ENCODE measurements around the gene INTS11. TPM values are rescaled to one million over a fixed set of nuclear protein-coding genes. Genes with fewer than 3 reads are reported as not detected.

The INTS11 gene
- total and polyA plus RNA-seq, 9 of the 15 experiments (the other 6 are each of a cell fraction or from before 2014, with no cell fraction given) = 3.6 to 183 (median 110) TPM

DNA sequence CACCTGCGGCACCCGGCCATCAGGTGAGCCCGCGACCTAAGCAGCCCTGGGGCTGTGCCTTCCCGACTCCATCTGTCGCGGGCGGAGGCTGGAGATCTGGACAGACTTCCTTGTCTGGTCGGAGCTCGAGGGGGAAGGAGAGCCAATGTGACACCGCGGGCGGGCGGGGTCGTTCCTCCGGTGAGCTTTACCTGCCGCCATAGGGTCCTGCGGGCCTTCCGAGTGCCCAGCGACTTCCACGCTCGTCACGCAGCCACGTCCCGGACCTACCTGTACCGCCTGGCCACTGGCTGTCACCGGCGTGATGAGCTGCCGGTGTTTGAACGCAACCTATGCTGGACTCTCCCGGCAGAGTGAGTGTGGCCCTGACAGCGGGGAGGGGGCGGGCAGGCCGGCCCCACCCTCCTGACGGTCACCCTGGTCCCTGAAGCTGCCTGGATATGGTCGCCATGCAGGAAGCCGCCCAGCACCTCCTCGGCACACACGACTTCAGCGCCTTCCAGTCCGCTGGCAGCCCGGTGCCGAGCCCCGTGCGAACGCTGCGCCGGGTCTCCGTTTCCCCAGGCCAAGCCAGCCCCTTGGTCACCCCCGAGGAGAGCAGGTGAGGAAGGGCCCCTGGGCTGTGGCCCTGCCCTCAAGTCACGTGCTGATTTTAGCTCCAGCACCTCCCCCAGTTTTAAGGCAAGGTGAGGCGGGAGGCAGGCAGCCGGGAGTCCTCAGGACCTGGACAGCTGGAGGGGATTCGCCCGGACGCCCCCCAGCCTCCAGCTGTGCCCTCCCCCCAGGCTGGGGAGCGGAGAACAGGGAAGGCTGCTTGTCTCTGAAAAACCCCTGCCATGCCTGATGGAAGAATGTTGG, 15.0 kb downstream of the INTS11 start (continued):
- TF ChIP-seq MNT (conservative IDR thresholded peaks at IDR 0.05) = peak in 1 of 2 experiments; percentile 57; a peak in 1 of 4 replicates
- TF ChIP-seq SAFB (IDR thresholded peaks at IDR 0.05; ENCODE audit: borderline replicate concordance, low read depth, low read length) = no peak; the same call in 1 of the 2 replicates
- no peak for TF ChIP-seq HMGXB4 (CRISPR knock-in tag; IDR thresholded peaks at IDR 0.05)
- TF ChIP-seq, protein P1, sequence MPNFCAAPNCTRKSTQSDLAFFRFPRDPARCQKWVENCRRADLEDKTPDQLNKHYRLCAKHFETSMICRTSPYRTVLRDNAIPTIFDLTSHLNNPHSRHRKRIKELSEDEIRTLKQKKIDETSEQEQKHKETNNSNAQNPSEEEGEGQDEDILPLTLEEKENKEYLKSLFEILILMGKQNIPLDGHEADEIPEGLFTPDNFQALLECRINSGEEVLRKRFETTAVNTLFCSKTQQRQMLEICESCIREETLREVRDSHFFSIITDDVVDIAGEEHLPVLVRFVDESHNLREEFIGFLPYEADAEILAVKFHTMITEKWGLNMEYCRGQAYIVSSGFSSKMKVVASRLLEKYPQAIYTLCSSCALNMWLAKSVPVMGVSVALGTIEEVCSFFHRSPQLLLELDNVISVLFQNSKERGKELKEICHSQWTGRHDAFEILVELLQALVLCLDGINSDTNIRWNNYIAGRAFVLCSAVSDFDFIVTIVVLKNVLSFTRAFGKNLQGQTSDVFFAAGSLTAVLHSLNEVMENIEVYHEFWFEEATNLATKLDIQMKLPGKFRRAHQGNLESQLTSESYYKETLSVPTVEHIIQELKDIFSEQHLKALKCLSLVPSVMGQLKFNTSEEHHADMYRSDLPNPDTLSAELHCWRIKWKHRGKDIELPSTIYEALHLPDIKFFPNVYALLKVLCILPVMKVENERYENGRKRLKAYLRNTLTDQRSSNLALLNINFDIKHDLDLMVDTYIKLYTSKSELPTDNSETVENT (CRISPR knock-in tag; IDR thresholded peaks at IDR 0.05) = no peak
- TF ChIP-seq ARHGAP35 (IDR thresholded peaks at IDR 0.05; ENCODE audit: partially characterized antibody) = no peak
- TF ChIP-seq CHD1 (IDR thresholded peaks at IDR 0.05; ENCODE audit: low read length) = peak; percentile 22
- TF ChIP-seq OTX1 (CRISPR knock-in tag; IDR thresholded peaks at IDR 0.05) = no peak
- no peak for TF ChIP-seq FOXK2 (conservative IDR thresholded peaks at IDR 0.05 in 1 of 2, IDR thresholded peaks at IDR 0.05 in 1 of 2; ENCODE audit: low read depth in 2 of 2)
- TF ChIP-seq NCOA1 (IDR thresholded peaks at IDR 0.05; ENCODE audit: low read depth) = no peak
- no peak for TF ChIP-seq KLF1 (tag; IDR thresholded peaks at IDR 0.05)
- no peak for TF ChIP-seq KAT2B (IDR thresholded peaks at IDR 0.05; ENCODE audit: low read depth, low read length)
- TF ChIP-seq ZFP36 (IDR thresholded peaks at IDR 0.05; ENCODE audit: low read depth, low read length, partially characterized antibody) = no peak
- no peak for TF ChIP-seq ZNF133 (CRISPR knock-in tag; IDR thresholded peaks at IDR 0.05)
- no peak for TF ChIP-seq CBX2 (IDR thresholded peaks at IDR 0.05; ENCODE audit: insufficient read depth, low read length, poor library complexity, severe bottlenecking)
- TF ChIP-seq YBX1 (IDR thresholded peaks at IDR 0.05) = no peak
- TF ChIP-seq ZBTB33 (CRISPR knock-in tag; IDR thresholded peaks at IDR 0.05) = no peak
- no peak for TF ChIP-seq RBM22 (IDR thresholded peaks at IDR 0.05; ENCODE audit: low read depth, low read length, poor library complexity, severe bottlenecking)
- TF ChIP-seq ZNF695 (CRISPR knock-in tag; IDR thresholded peaks at IDR 0.05) = no peak
- no peak for TF ChIP-seq ZNF431 (CRISPR knock-in tag; IDR thresholded peaks at IDR 0.05)
- no peak for TF ChIP-seq BRD4 (IDR thresholded peaks at IDR 0.05)

Measured in K562 (cell line).